Astrocyte (in vitro differentiated cells and primary cell): ENCODE results near the gene TSC1. TPM values are rescaled to one million over a fixed set of nuclear protein-coding genes. Genes with fewer than 3 reads are reported as not detected.

Source experiments
- DNase-seq: peaks from one replicate; pipeline ENCODE4 v3.0.0-alpha.2; 2010; ENCODE audit warnings: low read depth
- FAIRE-seq: peaks from 2 replicates; lab custom pipeline; 2011; peaks lifted over from hg19 to GRCh38; lab: Jason Lieb, UNC
- H2AFZ ChIP-seq: 2 replicates; pipeline ENCODE4 v1.6.0; 2012; ENCODE audit warnings: low read depth, low read length, inconsistent platforms
- H3K27ac ChIP-seq: 2 replicates; pipeline ENCODE4 v1.5.1; 2011; ENCODE audit warnings: low read depth, low read length, inconsistent platforms
- H3K27me3 ChIP-seq: 2 replicates; pipeline ENCODE4 v1.6.0; 2011; ENCODE audit warnings: low read length, inconsistent platforms; ENCODE audit not compliant: insufficient read depth
- H3K36me3 ChIP-seq: 2 replicates; pipeline ENCODE4 v1.5.1; 2011; ENCODE audit warnings: low read length, inconsistent platforms; ENCODE audit not compliant: insufficient read depth
- H3K4me1 ChIP-seq: 2 replicates; pipeline ENCODE4 v1.5.1; 2011; ENCODE audit warnings: low read length, inconsistent platforms; ENCODE audit not compliant: insufficient read depth
- H3K4me2 ChIP-seq: 2 replicates; pipeline ENCODE4 v1.6.0; 2012; ENCODE audit warnings: low read length, inconsistent platforms
- H3K4me3 ChIP-seq: 2 replicates; pipeline ENCODE4 v1.5.1; 2011; ENCODE audit warnings: low read depth, mild to moderate bottlenecking, low read length, inconsistent platforms; ENCODE audit not compliant: insufficient read depth
- H3K79me2 ChIP-seq: 2 replicates; pipeline ENCODE4 v1.6.0; 2012; ENCODE audit warnings: mild to moderate bottlenecking, low read length, inconsistent platforms; ENCODE audit not compliant: insufficient read depth
- H3K9ac ChIP-seq: 2 replicates; pipeline ENCODE4 v1.6.0; 2012; ENCODE audit warnings: mild to moderate bottlenecking, low read length, inconsistent platforms
- H3K9me3 ChIP-seq: 2 replicates; pipeline ENCODE4 v1.5.1; 2012; ENCODE audit warnings: low read depth, mild to moderate bottlenecking, low read length, inconsistent platforms; ENCODE audit not compliant: insufficient read depth
- H4K20me1 ChIP-seq: 2 replicates; pipeline ENCODE4 v1.6.0; 2012; ENCODE audit warnings: low read length, inconsistent platforms; ENCODE audit not compliant: insufficient read depth
- H3K27ac Mint-ChIP-seq: one replicate; pipeline ENCODE4 v1.8.0; 2021; ENCODE audit warnings: mild to moderate bottlenecking, mixed read lengths; ENCODE audit not compliant: unreplicated experiment
- H3K27me3 Mint-ChIP-seq: one replicate; pipeline ENCODE4 v1.8.0; 2021; ENCODE audit warnings: low read depth, mixed read lengths; ENCODE audit not compliant: unreplicated experiment
- H3K36me3 Mint-ChIP-seq: one replicate; pipeline ENCODE4 v1.8.0; 2021; ENCODE audit warnings: low read depth, mixed read lengths; ENCODE audit not compliant: unreplicated experiment
- H3K4me1 Mint-ChIP-seq: one replicate; pipeline ENCODE4 v1.8.0; 2021; ENCODE audit warnings: low read depth, mixed read lengths; ENCODE audit not compliant: unreplicated experiment
- H3K4me3 Mint-ChIP-seq: one replicate; pipeline ENCODE4 v1.8.0; 2021; ENCODE audit warnings: mild to moderate bottlenecking, moderate library complexity, mixed read lengths; ENCODE audit not compliant: unreplicated experiment
- H3K9me3 Mint-ChIP-seq: one replicate; pipeline ENCODE4 v1.8.0; 2021; ENCODE audit warnings: mild to moderate bottlenecking, mixed read lengths; ENCODE audit not compliant: unreplicated experiment
- EZH2 ChIP-seq: IDR thresholded peaks from 2 replicates; pipeline ENCODE4 v1.6.1; 2012; ENCODE audit warnings: mild to moderate bottlenecking, low read length, inconsistent platforms; ENCODE audit not compliant: insufficient read depth
- total RNA-seq: library from RNA; stranded (reverse); gene quantifications from 2 replicates; pipeline ENCODE4 v1.2.1, GENCODE V29; 2021
- TF ChIP-seq, protein P1 (sequence below): IDR thresholded peaks from 2 replicates; pipeline ENCODE4 v1.5.1; 2011; ENCODE audit warnings: low read depth, mild to moderate bottlenecking, inconsistent platforms, low read length, moderate library complexity; ENCODE audit not compliant: insufficient read depth

TSC1 gene
- total RNA-seq, 1 donor from 2014 or later, result 50.6 TPM

DNA sequence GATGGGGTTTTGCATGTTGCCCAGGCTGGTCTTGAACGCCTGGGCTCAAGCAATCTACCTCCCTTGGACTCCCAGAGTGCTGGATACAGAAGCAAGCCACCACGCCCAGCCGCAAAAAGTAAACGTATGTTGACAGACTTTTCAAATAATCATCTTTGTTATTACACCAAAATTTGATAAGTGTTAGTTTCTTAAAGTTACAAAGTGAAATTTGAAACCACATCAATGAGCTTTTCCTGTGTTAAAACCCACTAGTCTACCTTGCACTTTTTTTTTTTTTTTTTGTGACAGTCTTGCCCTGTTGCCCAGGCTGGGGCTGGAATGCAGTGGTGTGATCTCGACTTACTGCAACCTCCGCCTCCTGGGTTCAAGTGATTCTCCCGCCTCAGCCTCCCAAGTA, 35.8 kb downstream of the TSC1 start:
- H3K27ac Mint-ChIP-seq, result no peak overlapping the region
- H3K36me3 Mint-ChIP-seq, result peaks cover 21% of the 10 kb centered on the region
- Histone ChIP-seq H4K20me1 (no peaks in the 10 kb centered on the region), H3K9ac (no peak overlapping the region), H3K27me3 (no peaks in the 10 kb centered on the region), H3K4me2 (no peak overlapping the region), H3K4me3 (no peak overlapping the region), H3K9me3 (no peaks in the 10 kb centered on the region), H2AFZ (no peak overlapping the region), H3K79me2 (no peaks in the 10 kb centered on the region), H3K4me1 (no peaks in the 10 kb centered on the region), H3K27ac (no peak overlapping the region), H3K36me3 (peaks cover 33% of the 10 kb centered on the region)
- TF ChIP-seq EZH2, result no peak
- TF ChIP-seq, protein P1, sequence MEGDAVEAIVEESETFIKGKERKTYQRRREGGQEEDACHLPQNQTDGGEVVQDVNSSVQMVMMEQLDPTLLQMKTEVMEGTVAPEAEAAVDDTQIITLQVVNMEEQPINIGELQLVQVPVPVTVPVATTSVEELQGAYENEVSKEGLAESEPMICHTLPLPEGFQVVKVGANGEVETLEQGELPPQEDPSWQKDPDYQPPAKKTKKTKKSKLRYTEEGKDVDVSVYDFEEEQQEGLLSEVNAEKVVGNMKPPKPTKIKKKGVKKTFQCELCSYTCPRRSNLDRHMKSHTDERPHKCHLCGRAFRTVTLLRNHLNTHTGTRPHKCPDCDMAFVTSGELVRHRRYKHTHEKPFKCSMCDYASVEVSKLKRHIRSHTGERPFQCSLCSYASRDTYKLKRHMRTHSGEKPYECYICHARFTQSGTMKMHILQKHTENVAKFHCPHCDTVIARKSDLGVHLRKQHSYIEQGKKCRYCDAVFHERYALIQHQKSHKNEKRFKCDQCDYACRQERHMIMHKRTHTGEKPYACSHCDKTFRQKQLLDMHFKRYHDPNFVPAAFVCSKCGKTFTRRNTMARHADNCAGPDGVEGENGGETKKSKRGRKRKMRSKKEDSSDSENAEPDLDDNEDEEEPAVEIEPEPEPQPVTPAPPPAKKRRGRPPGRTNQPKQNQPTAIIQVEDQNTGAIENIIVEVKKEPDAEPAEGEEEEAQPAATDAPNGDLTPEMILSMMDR, result no peak
- H3K9me3 Mint-ChIP-seq, result no peaks in the 10 kb centered on the region
- H3K4me1 Mint-ChIP-seq, result peaks cover 5% of the 10 kb centered on the region
- no peaks in the 10 kb centered on the region for H3K27me3 Mint-ChIP-seq
- H3K4me3 Mint-ChIP-seq, result no peak overlapping the region
- FAIRE-seq, result no peak
- DNase-seq, result no peak

DNA sequence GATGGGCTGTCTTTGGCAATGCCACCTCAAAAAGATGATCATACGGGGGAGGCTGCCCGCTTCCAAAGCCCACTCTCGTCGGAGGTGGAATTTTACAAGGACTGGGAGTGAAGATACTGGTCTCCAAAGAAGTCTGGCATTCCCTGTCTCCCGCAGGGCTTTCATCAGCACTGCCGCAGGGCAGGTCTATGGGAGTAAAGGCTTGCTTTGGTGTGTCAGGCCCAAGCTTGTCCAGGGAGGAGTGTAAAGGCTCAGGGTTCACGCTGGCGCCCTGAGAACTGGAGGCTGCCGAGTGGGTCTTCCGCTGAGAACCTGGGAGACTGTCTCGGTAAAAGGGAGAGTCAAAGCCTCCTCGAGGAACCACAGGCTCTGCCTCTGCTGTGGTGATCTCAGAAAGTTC, 38.7 kb downstream of the TSC1 start:
- TF ChIP-seq, protein P1, result no peak
- TF ChIP-seq EZH2, result no peak
- Mint-ChIP-seq H3K4me3 (no peak overlapping the region), H3K9me3 (no peaks in the 10 kb centered on the region), H3K4me1 (peaks cover 5% of the 10 kb centered on the region), H3K27me3 (no peaks in the 10 kb centered on the region), H3K27ac (no peak overlapping the region), H3K36me3 (peaks cover 23% of the 10 kb centered on the region)
- H3K27ac ChIP-seq, result no peak overlapping the region
- H3K27me3 ChIP-seq, result no peaks in the 10 kb centered on the region
- no peaks in the 10 kb centered on the region for H3K9me3 ChIP-seq
- peaks cover 30% of the 10 kb centered on the region for H3K36me3 ChIP-seq
- H2AFZ ChIP-seq, result no peak overlapping the region
- no peak overlapping the region for H3K9ac ChIP-seq
- DNase-seq (no peak), FAIRE-seq (no peak)
- no peak overlapping the region for H3K4me2 ChIP-seq
- no peaks in the 10 kb centered on the region for H3K4me1 ChIP-seq
- H3K79me2 ChIP-seq, result no peaks in the 10 kb centered on the region
- H3K4me3 ChIP-seq, result no peak overlapping the region
- peaks cover 10% of the 10 kb centered on the region for H4K20me1 ChIP-seq

DNA sequence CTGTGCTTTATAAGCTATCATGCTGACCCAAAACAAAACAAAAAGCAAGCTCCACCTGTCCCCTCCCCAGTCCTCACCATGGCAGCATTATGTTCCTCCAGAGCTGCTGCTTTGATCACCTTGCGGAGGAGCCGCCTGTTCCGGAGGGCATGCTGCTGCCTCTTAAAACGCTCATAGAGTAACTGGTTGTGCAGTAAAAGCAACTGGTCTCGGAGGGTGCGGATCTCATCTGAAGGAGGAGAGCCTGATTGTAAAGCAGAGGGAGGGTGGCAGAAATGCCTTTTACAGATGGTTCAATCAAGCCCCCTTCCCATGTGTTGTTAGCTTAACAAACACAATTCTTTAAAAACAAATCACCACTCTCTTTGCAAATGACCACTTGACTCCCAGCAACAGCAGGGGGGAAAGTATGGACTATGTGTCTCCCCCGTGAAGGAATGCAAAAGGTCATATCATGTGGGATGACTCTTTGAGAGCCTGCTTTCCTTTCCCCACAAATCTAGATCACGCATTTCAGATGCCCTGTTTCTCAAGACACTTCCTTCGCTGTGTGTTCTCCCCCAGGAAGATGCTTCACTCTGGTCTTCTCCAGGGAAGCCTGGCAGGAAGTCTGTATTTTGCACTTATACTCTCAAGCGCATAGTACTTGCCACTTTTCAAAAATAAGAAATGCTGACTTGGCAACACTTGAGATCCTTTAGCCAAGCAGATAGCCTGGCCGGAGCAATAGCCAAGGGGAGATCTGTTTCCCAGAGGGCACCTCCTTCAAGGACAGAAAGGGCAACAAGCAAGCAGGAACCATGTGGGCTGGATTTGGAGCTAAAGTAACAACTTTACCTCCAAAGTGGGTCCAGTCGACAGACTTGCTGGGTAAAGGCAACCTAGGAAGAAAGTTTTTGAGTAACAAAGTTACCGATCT, 40.6 kb downstream of the TSC1 start:
- H3K27ac Mint-ChIP-seq, result no peak overlapping the region
- H3K9ac ChIP-seq, result no peak overlapping the region
- H3K4me1 Mint-ChIP-seq, result peaks cover 5% of the 10 kb centered on the region
- no peak overlapping the region for H3K27ac ChIP-seq
- DNase-seq (no peak), FAIRE-seq (no peak)
- H3K9me3 Mint-ChIP-seq, result no peaks in the 10 kb centered on the region
- no peak overlapping the region for H3K4me3 Mint-ChIP-seq
- H3K27me3 ChIP-seq, result no peaks in the 10 kb centered on the region
- H3K4me3 ChIP-seq, result no peak overlapping the region
- H3K27me3 Mint-ChIP-seq, result no peaks in the 10 kb centered on the region
- H4K20me1 ChIP-seq, result peaks cover 10% of the 10 kb centered on the region
- H2AFZ ChIP-seq, result no peak overlapping the region
- no peak overlapping the region for H3K4me2 ChIP-seq
- no peaks in the 10 kb centered on the region for H3K4me1 ChIP-seq
- no peaks in the 10 kb centered on the region for H3K79me2 ChIP-seq
- H3K9me3 ChIP-seq, result no peaks in the 10 kb centered on the region
- no peak for TF ChIP-seq EZH2
- TF ChIP-seq, protein P1, result no peak
- peaks cover 24% of the 10 kb centered on the region for H3K36me3 Mint-ChIP-seq
- H3K36me3 ChIP-seq, result peaks cover 23% of the 10 kb centered on the region
